AG04450 (cell line): ENCODE data around the gene ZNF83. TPM values are rescaled to one million over a fixed set of nuclear protein-coding genes. Genes with fewer than 3 reads are reported as not detected.

Experiments used
- CTCF ChIA-PET: fragments of 300-600, 350-600 bp; formaldehyde crosslinking; extraction: SDS; loops from one replicate; lab custom pipeline; 2022; ENCODE audit warnings: antibody characterized with exemption, inconsistent platforms; lab: Charles Lee
- POLR2A ChIA-PET: fragments of 350-600 bp; formaldehyde crosslinking; extraction: SDS; loops from one replicate; lab custom pipeline; 2021; ENCODE audit warnings: antibody characterized with exemption, inconsistent platforms; lab: Yijun Ruan, JAX
- DNase-seq: peaks from one replicate; pipeline ENCODE4 v3.0.0-alpha.2; 2011; ENCODE audit warnings: low read depth, low spot score
- H3K27ac ChIP-seq: one replicate; pipeline ENCODE4 v1.5.1; 2012; ENCODE audit warnings: low read depth, low read length, control low read depth
- H3K27me3 ChIP-seq: one replicate; pipeline ENCODE4 v1.6.0; 2012; ENCODE audit warnings: low read length; ENCODE audit not compliant: control insufficient read depth, insufficient read depth
- H3K4me3 ChIP-seq: 2 replicates; pipeline ENCODE4 v1.5.1; 2011; ENCODE audit warnings: mild to moderate bottlenecking, low read depth, low read length, control low read depth
- H3K9me3 ChIP-seq: 2 replicates; pipeline ENCODE4 v1.5.1; 2012; ENCODE audit warnings: low read length; ENCODE audit not compliant: control insufficient read depth, insufficient read depth
- polyA plus RNA-seq: library from polyadenylated mRNA; depleted of rRNA; stranded (reverse); fragments of >200 nt; gene quantifications from 2 replicates; pipeline ENCODE4 v1.2.3, GENCODE V29; 2011
- TF ChIP-seq, protein P1 (sequence below): IDR thresholded peaks from 2 replicates; pipeline ENCODE4 v1.5.1; 2011; ENCODE audit warnings: low read depth, low read length, control low read depth, inconsistent platforms

The ZNF83 gene
- polyA plus RNA-seq, 1 experiment, result 53.1 TPM

DNA sequence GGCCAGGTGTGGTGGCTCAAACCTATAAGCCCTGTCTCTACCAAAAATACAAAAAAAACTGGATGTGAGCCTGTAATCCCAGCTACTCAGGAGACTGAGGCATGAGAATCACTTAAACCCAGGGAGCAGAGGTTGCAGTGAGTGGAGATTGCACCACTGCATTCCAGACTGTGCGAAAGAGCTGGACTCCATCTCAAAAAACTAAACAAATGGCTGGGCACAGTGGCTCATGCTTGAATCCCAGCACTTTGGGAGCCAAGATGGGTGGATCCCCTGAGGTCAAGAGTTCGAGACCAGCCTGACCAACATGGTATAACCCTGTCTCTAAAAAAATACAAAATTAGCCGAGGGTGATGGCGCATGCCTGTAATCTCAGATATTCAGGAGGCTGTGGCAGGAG is 34.9 kb upstream of the ZNF83 start:
- POLR2A ChIA-PET, result interaction anchor here (0.7 kb wide), 1 partner anchor 13 kb away, joined by 6 read pairs; no protein-coding TSS in a partner anchor
- no peak for DNase-seq
- Histone ChIP-seq H3K4me3 (no peak overlapping the region), H3K27ac (no peak overlapping the region), H3K27me3 (no peaks in the 10 kb centered on the region), H3K9me3 (peaks cover 2% of the 10 kb centered on the region; the same call in 1 of the 2 replicates)
- CTCF ChIA-PET, result interaction anchor here (0.6 kb wide), 1 partner anchor 106 kb away, joined by 3 read pairs; no protein-coding TSS in a partner anchor
- TF ChIP-seq, protein P1, sequence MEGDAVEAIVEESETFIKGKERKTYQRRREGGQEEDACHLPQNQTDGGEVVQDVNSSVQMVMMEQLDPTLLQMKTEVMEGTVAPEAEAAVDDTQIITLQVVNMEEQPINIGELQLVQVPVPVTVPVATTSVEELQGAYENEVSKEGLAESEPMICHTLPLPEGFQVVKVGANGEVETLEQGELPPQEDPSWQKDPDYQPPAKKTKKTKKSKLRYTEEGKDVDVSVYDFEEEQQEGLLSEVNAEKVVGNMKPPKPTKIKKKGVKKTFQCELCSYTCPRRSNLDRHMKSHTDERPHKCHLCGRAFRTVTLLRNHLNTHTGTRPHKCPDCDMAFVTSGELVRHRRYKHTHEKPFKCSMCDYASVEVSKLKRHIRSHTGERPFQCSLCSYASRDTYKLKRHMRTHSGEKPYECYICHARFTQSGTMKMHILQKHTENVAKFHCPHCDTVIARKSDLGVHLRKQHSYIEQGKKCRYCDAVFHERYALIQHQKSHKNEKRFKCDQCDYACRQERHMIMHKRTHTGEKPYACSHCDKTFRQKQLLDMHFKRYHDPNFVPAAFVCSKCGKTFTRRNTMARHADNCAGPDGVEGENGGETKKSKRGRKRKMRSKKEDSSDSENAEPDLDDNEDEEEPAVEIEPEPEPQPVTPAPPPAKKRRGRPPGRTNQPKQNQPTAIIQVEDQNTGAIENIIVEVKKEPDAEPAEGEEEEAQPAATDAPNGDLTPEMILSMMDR, result no peak

DNA sequence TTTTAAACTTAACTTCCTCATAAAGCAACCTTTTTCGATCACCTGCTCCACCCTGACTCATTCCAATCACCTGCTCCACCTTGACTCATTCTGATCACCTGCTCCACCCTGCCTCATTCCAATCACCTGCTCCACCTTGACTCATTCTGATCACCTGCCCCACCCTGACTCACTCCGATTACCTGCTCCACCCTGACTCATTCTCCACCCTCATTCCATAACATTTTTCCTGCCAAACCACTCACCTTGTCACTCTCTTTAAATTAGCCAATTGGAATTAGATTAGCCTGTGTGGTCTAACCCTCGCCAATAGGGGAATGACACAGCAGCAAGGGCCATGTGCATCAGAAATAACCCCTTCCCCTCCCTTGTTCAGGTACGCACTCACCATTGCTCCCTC is 31.9 kb upstream of the ZNF83 start:
- H3K4me3 ChIP-seq, result no peak overlapping the region
- H3K27me3 ChIP-seq, result no peaks in the 10 kb centered on the region
- CTCF ChIA-PET, result no interaction called here
- H3K9me3 ChIP-seq, result no peaks in the 10 kb centered on the region
- POLR2A ChIA-PET, result no interaction called here
- DNase-seq, result no peak
- H3K27ac ChIP-seq, result no peak overlapping the region
- TF ChIP-seq, protein P1, result no peak

DNA sequence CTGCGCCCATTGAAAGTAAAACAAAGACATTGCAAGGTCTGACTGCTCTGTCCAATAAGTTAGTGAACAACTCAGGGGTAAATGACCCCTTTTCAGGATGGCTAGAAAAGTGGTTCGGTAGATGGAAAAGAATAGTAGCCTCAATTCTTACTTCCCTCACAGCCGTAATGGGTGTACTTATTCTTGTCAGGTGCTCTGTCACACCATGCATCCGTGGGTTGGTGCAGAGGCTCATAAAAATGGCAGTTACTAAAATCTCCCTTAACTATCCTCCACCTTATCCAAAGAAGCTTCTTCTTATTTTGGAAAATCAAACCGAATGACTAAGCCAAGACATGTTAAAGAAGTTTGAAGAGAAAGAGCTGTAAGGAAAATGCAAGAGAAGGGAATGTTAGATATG is 31.4 kb upstream of the ZNF83 start:
- ChIA-PET POLR2A (no interaction called here), CTCF (no interaction called here)
- DNase-seq, result no peak
- Histone ChIP-seq H3K27me3 (no peaks in the 10 kb centered on the region), H3K4me3 (no peak overlapping the region), H3K9me3 (no peaks in the 10 kb centered on the region), H3K27ac (no peak overlapping the region)
- TF ChIP-seq, protein P1, result no peak

DNA sequence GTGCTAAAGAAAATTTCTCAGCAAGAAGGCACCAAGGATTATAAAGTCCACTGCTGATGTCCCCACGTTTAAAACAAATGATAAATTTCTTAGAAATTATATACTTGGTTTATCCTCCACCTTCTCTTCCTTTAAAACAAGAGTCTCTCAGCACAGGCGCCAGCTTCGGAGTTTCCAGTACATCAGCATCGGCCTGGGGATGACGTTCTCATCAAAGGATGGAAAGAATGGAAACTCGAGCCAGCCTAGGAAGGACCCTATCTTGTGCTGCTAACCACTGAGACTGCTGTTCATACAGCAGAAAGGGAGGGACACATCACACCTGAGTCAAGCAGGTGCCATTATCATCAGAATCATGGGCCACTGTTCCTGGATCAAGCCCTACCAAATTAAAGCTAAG is 29.8 kb upstream of the ZNF83 start:
- TF ChIP-seq, protein P1, result no peak
- CTCF ChIA-PET, result interaction anchor here (0.6 kb wide), 1 partner anchor 80 kb away, joined by 4 read pairs; no protein-coding TSS in a partner anchor
- no peak for DNase-seq

DNA sequence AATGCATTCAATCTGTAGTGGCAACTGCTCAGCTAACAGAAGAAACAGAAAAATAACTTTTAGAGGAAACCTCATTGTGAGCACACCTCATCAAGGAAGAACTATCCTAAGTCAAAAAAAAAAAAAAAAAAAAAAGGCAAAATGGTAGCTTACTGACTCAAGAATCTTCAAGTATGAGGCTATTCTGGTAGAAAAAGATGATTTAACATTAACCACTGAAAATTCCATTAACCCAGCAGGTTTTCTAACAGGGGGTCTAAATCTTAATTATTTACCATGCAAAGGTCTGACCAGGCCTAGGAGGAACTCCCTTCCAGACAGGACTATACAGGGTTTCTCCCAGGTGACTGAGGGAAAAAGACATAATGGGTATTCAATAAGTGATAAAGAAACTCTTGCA is 28.4 kb upstream of the ZNF83 start:
- CTCF ChIA-PET, result interaction anchor here (0.6 kb wide), 1 partner anchor 400 kb away, joined by 7 read pairs; no protein-coding TSS in a partner anchor
- H3K27ac ChIP-seq, result no peak overlapping the region
- TF ChIP-seq, protein P1, result no peak
- DNase-seq, result no peak
- no peaks in the 10 kb centered on the region for H3K9me3 ChIP-seq
- no peak overlapping the region for H3K4me3 ChIP-seq
- POLR2A ChIA-PET, result no interaction called here
- no peaks in the 10 kb centered on the region for H3K27me3 ChIP-seq

More for the DNA sequence above, 29.8 kb upstream of the ZNF83 start:
- Histone ChIP-seq H3K4me3 (no peak overlapping the region), H3K9me3 (no peaks in the 10 kb centered on the region), H3K27me3 (no peaks in the 10 kb centered on the region), H3K27ac (no peak overlapping the region)
- POLR2A ChIA-PET, result no interaction called here
